ENCODE data around the gene E2F4. TPM values are rescaled to one million over a fixed set of nuclear protein-coding genes. Genes with fewer than 3 reads are reported as not detected.

Gene E2F4
- total RNA-seq, 1 experiment from 2014 or later: 81.0 TPM

- intact Hi-C loops (cut with micrococcal nuclease): loop anchor here (2.0 kb wide), 2 partner anchors 27 to 47 kb away; partner anchors contain the start of genes FHOD1 and TMEM208
- Mint-ChIP-seq H3K36me3 (ENCODE audit: insufficient read depth, unreplicated experiment) (peaks cover 54% of the 10 kb centered on the region), H3K9me3 (ENCODE audit: unreplicated experiment) (no peaks in the 10 kb centered on the region), H3K4me1 (ENCODE audit: insufficient read depth, unreplicated experiment) (peaks cover 34% of the 10 kb centered on the region), H3K27me3 (ENCODE audit: insufficient read depth, unreplicated experiment) (no peaks in the 10 kb centered on the region), H3K27ac (ENCODE audit: low read depth, unreplicated experiment) (peak overlapping the region; percentile 84), H3K4me3 (ENCODE audit: unreplicated experiment) (peak overlapping the region; percentile 89)
- TF ChIP-seq CTCF (IDR thresholded peaks at IDR 0.05; ENCODE audit: unreplicated experiment): no peak
- DNase-seq (ENCODE audit: unreplicated experiment): no peak
- ChIA-PET CTCF (interaction anchor here (0.6 to 3.6 kb wide), 12 partner anchors 8 to 683 kb away, joined by 3 to 29 read pairs (median 3); partner anchors contain the start of gene TMEM208), POLR2A (interaction anchor here (2.3 to 3.8 kb wide), 3 partner anchors 7 to 47 kb away, joined by 9 to 28 read pairs (median 25); partner anchors contain the start of gene FHOD1)
- no TSS peak for BruUV-seq (replicated peaks)
Observed at GRCh38 chr16:67199808-67200198, 7.8 kb downstream of the E2F4 start.

DNA sequence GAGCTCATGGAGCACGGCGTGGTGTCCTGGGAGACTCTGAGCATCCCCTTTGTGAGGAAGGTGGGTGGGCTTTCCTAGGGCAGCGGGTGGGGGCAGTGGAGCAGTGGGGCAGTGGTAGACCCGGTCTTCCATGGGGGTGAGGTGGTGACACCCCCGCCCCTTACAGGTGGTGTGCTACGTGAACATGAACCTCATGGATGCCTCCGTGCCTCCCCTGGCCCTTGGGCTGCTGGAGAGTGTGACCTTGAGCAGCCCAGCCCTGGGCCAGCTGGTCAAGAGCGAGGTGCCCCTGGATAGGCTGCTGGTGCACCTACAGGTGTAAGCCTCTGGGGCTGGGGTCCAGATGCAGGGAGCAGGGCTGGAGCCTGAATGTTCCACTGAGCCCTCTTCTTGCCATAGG lies 8.5 kb downstream of the E2F4 start:
- intact Hi-C loops (cut with micrococcal nuclease): no loop called here
- no peak for TF ChIP-seq CTCF (IDR thresholded peaks at IDR 0.05; ENCODE audit: unreplicated experiment)
- H3K4me1 Mint-ChIP-seq (ENCODE audit: insufficient read depth, unreplicated experiment): peaks cover 34% of the 10 kb centered on the region
- no peaks in the 10 kb centered on the region for H3K9me3 Mint-ChIP-seq (ENCODE audit: unreplicated experiment)
- H3K27ac Mint-ChIP-seq (ENCODE audit: low read depth, unreplicated experiment): no peak overlapping the region
- ChIA-PET POLR2A (interaction anchor here (3.8 kb wide), 1 partner anchor 46 kb away, joined by 28 read pairs; the partner anchor contains the start of gene FHOD1), CTCF (interaction anchor here (0.6 to 1.0 kb wide), 5 partner anchors 9 to 41 kb away, joined by 3 to 4 read pairs (median 3); partner anchors contain the start of gene HSF4)
- BruUV-seq (replicated peaks): no TSS peak
- no peaks in the 10 kb centered on the region for H3K27me3 Mint-ChIP-seq (ENCODE audit: insufficient read depth, unreplicated experiment)
- no peak for DNase-seq (ENCODE audit: unreplicated experiment)
- peak overlapping the region; percentile 89 for H3K4me3 Mint-ChIP-seq (ENCODE audit: unreplicated experiment)
- peaks cover 49% of the 10 kb centered on the region for H3K36me3 Mint-ChIP-seq (ENCODE audit: insufficient read depth, unreplicated experiment)

- Mint-ChIP-seq H3K36me3 (ENCODE audit: insufficient read depth, unreplicated experiment) (peaks cover 39% of the 10 kb centered on the region), H3K27ac (ENCODE audit: low read depth, unreplicated experiment) (no peak overlapping the region), H3K4me1 (ENCODE audit: insufficient read depth, unreplicated experiment) (peaks cover 35% of the 10 kb centered on the region), H3K4me3 (ENCODE audit: unreplicated experiment) (no peak overlapping the region), H3K27me3 (ENCODE audit: insufficient read depth, unreplicated experiment) (no peaks in the 10 kb centered on the region), H3K9me3 (ENCODE audit: unreplicated experiment) (no peaks in the 10 kb centered on the region)
- CTCF ChIA-PET: interaction anchor here (0.6 to 1.4 kb wide), 5 partner anchors 32 to 309 kb away, joined by 3 to 5 read pairs (median 3); no protein-coding TSS in a partner anchor
- TF ChIP-seq CTCF (IDR thresholded peaks at IDR 0.05; ENCODE audit: unreplicated experiment): no peak
- no TSS peak for BruUV-seq (replicated peaks)
- POLR2A ChIA-PET: interaction anchor here (0.6 to 0.9 kb wide), 2 partner anchors 20 to 45 kb away, joined by 3 read pairs; no protein-coding TSS in a partner anchor
- intact Hi-C loops (cut with micrococcal nuclease): no loop called here
- no peak for DNase-seq (ENCODE audit: unreplicated experiment)
Observed at GRCh38 chr16:67201411-67202345, 9.7 kb downstream of the E2F4 start.

- intact Hi-C loops (cut with micrococcal nuclease): no loop called here
- Mint-ChIP-seq H3K27me3 (ENCODE audit: insufficient read depth, unreplicated experiment) (no peaks in the 10 kb centered on the region), H3K9me3 (ENCODE audit: unreplicated experiment) (no peaks in the 10 kb centered on the region), H3K36me3 (ENCODE audit: insufficient read depth, unreplicated experiment) (peaks cover 39% of the 10 kb centered on the region), H3K4me3 (ENCODE audit: unreplicated experiment) (no peak overlapping the region), H3K27ac (ENCODE audit: low read depth, unreplicated experiment) (no peak overlapping the region), H3K4me1 (ENCODE audit: insufficient read depth, unreplicated experiment) (peaks cover 37% of the 10 kb centered on the region)
- CTCF ChIA-PET: interaction anchor here (0.6 to 1.4 kb wide), 5 partner anchors 31 to 309 kb away, joined by 3 to 5 read pairs (median 3); no protein-coding TSS in a partner anchor
- POLR2A ChIA-PET: interaction anchor here (0.6 to 0.9 kb wide), 2 partner anchors 21 to 44 kb away, joined by 3 read pairs; no protein-coding TSS in a partner anchor
- TF ChIP-seq CTCF (IDR thresholded peaks at IDR 0.05; ENCODE audit: unreplicated experiment): no peak
- no TSS peak for BruUV-seq (replicated peaks)
- no peak for DNase-seq (ENCODE audit: unreplicated experiment)
Observed at GRCh38 chr16:67202426-67202825, 10.5 kb downstream of the E2F4 start.

Data from MCF 10A (cell line).